HUDEP-2 (cell line): ENCODE measurements around the gene MAP3K7.

Experiments
- DNase-seq, 76 experiments: peaks; one replicate each; lab custom pipeline; 2025; ENCODE audit not compliant: unreplicated experiment in 76 of 76; lab: John Stamatoyannopoulos, UW

The MAP3K7 gene

GRCh38 chr6:90534337-90535025, 52.4 kb downstream of the MAP3K7 start:
- no peak for DNase-seq

GRCh38 chr6:90533615-90534336, 53.1 kb downstream of the MAP3K7 start:
- no peak for DNase-seq

- peak in 17 of 76 experiments; percentile 9 to 66 (median 27) for DNase-seq
Measured at GRCh38 chr6:90530882-90531281, 56.0 kb downstream of the MAP3K7 start.

GRCh38 chr6:90525421-90525820, 61.5 kb downstream of the MAP3K7 start:
- no peak for DNase-seq

- no peak for DNase-seq
Measured at GRCh38 chr6:90523779-90524310, 63.0 kb downstream of the MAP3K7 start.

- DNase-seq = no peak
Measured at GRCh38 chr6:90521955-90522354, 64.9 kb downstream of the MAP3K7 start.

- DNase-seq = no peak
Measured at GRCh38 chr6:90516074-90516660, 70.7 kb downstream of the MAP3K7 start.

GRCh38 chr6:90514496-90514895, 72.4 kb downstream of the MAP3K7 start:
- DNase-seq = no peak

GRCh38 chr6:90508753-90509152, 78.1 kb downstream of the MAP3K7 start:
- DNase-seq = no peak

GRCh38 chr6:90502866-90503407, 83.9 kb downstream of the MAP3K7 start:
- DNase-seq = peak in 55 of 76 experiments; percentile 12 to 81 (median 53)

- DNase-seq = no peak
Measured at GRCh38 chr6:90502381-90502780, 84.5 kb downstream of the MAP3K7 start.

GRCh38 chr6:90500458-90500857, 86.4 kb downstream of the MAP3K7 start:
- no peak for DNase-seq

- peak in 11 of 76 experiments; percentile 4 to 35 (median 12) for DNase-seq
Measured at GRCh38 chr6:90497411-90497810, 89.5 kb downstream of the MAP3K7 start.

GRCh38 chr6:90496258-90497016, 90.4 kb downstream of the MAP3K7 start:
- no peak for DNase-seq

GRCh38 chr6:90495216-90495817, 91.6 kb downstream of the MAP3K7 start:
- DNase-seq = no peak

- DNase-seq = no peak
Measured at GRCh38 chr6:90494067-90494780, 92.6 kb downstream of the MAP3K7 start.

- DNase-seq = no peak
Measured at GRCh38 chr6:90493332-90493731, 93.5 kb downstream of the MAP3K7 start.

GRCh38 chr6:90492798-90493197, 94.1 kb downstream of the MAP3K7 start:
- DNase-seq = no peak

GRCh38 chr6:90492369-90492768, 94.5 kb downstream of the MAP3K7 start:
- DNase-seq = no peak
